ENCODE results near the gene CD14. TPM values are rescaled to one million over a fixed set of nuclear protein-coding genes. Genes with fewer than 3 reads are reported as not detected.
A peak's percentile ranks its signal among the peaks of the same experiment; 100 is the strongest.

Gene CD14
- total RNA-seq, 1 experiment from 2014 or later, result 0.79 TPM

DNA sequence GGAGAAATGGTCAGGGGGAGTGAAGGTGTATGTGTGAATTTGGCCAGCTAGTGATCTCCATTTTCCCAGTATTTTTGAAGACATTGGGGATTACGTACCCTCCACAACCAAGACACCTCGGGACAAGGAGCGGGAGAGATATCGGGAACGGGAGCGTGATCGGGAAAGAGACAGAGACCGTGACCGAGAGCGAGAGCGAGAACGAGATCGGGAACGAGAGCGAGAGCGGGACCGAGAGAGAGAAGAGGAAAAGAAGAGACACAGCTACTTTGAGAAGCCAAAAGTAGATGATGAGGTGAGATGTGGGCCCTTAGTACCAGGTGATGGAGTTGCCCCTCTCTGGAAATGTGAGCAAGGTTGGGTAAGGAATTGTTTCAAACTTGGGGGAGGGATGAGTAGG is 25.9 kb upstream of the CD14 start:
- peaks cover 94% of the 10 kb centered on the region for H3K36me3 Mint-ChIP-seq (ENCODE audit: insufficient read depth, unreplicated experiment)
- H3K4me1 Mint-ChIP-seq (ENCODE audit: insufficient read depth, unreplicated experiment), result peaks cover 7% of the 10 kb centered on the region
- no peaks in the 10 kb centered on the region for H3K27me3 Mint-ChIP-seq (ENCODE audit: insufficient read depth, unreplicated experiment)
- ChIA-PET CTCF (no interaction called here), POLR2A (interaction anchor here (0.9 to 8.1 kb wide), 3 partner anchors 11 to 52 kb away, joined by 3 to 164 read pairs (median 4); partner anchors contain the start of genes IK and NDUFA2)
- DNase-seq (ENCODE audit: unreplicated experiment), result no peak
- H3K9me3 Mint-ChIP-seq (ENCODE audit: unreplicated experiment), result no peaks in the 10 kb centered on the region
- H3K4me3 Mint-ChIP-seq (ENCODE audit: unreplicated experiment), result no peak overlapping the region
- no TSS peak for BruUV-seq (replicated peaks)
- intact Hi-C loops (cut with micrococcal nuclease), result no loop called here
- TF ChIP-seq CTCF (IDR thresholded peaks at IDR 0.05; ENCODE audit: unreplicated experiment), result no peak
- no peak overlapping the region for H3K27ac Mint-ChIP-seq (ENCODE audit: low read depth, unreplicated experiment)

GRCh38 chr5:140647042-140647419 is 14.1 kb upstream of the CD14 start:
- DNase-seq (ENCODE audit: unreplicated experiment), result no peak
- Mint-ChIP-seq H3K27me3 (ENCODE audit: insufficient read depth, unreplicated experiment) (no peaks in the 10 kb centered on the region), H3K36me3 (ENCODE audit: insufficient read depth, unreplicated experiment) (peaks cover 74% of the 10 kb centered on the region), H3K27ac (ENCODE audit: low read depth, unreplicated experiment) (peak overlapping the region; percentile 93), H3K4me3 (ENCODE audit: unreplicated experiment) (peak overlapping the region; percentile 86), H3K4me1 (ENCODE audit: insufficient read depth, unreplicated experiment) (peaks cover 18% of the 10 kb centered on the region), H3K9me3 (ENCODE audit: unreplicated experiment) (no peaks in the 10 kb centered on the region)
- CTCF ChIA-PET, result interaction anchor here (0.6 to 5.7 kb wide), 18 partner anchors 8 to 1305 kb away, joined by 3 to 42 read pairs (median 4); partner anchors contain the start of genes EIF4EBP3 and TMCO6
- intact Hi-C loops (cut with micrococcal nuclease), result loop anchor here (1.0 to 5.0 kb wide), 2 partner anchors 44 to 65 kb away; partner anchors contain the start of genes HARS1 and HARS2
- POLR2A ChIA-PET, result interaction anchor here (0.5 to 8.2 kb wide), 61 partner anchors 8 to 1427 kb away, joined by 3 to 169 read pairs (median 5); partner anchors contain the start of genes ANKHD1, APBB3, CD14 and EIF4EBP3
- TSS peak; percentile 63 for BruUV-seq (replicated peaks)
- no peak for TF ChIP-seq CTCF (IDR thresholded peaks at IDR 0.05; ENCODE audit: unreplicated experiment)

DNA sequence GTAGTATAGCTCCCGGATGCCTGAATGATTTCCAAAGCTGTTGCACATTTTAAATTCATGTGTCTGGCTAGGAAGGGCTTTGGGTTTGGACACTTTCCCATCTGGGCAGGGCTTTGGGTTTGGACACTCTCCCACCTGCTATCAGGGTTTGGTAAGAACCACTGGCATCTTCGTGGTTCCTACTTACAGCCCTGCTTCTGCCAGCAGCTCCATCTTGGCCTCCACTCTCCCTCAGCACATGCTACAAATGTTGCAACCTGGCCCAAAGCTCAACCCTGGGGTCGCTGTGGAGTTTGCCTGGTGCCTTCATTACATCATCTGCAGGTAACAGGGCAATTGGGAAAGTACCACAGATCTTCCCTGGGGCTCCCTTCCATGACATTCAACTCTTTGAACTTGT is 9.7 kb upstream of the CD14 start:
- ChIA-PET CTCF (interaction anchor here (0.7 to 5.7 kb wide), 8 partner anchors 46 to 398 kb away, joined by 3 to 42 read pairs (median 4); partner anchors contain the start of gene EIF4EBP3), POLR2A (interaction anchor here (0.6 to 8.2 kb wide), 8 partner anchors 22 to 993 kb away, joined by 3 to 169 read pairs (median 11); partner anchors contain the start of genes ANKHD1, APBB3, DND1 and EIF4EBP3)
- H3K4me1 Mint-ChIP-seq (ENCODE audit: insufficient read depth, unreplicated experiment), result peaks cover 42% of the 10 kb centered on the region
- no peak overlapping the region for H3K27ac Mint-ChIP-seq (ENCODE audit: low read depth, unreplicated experiment)
- intact Hi-C loops (cut with micrococcal nuclease), result no loop called here
- H3K4me3 Mint-ChIP-seq (ENCODE audit: unreplicated experiment), result no peak overlapping the region
- BruUV-seq (replicated peaks), result no TSS peak
- no peaks in the 10 kb centered on the region for H3K27me3 Mint-ChIP-seq (ENCODE audit: insufficient read depth, unreplicated experiment)
- peak; percentile 14 for DNase-seq (ENCODE audit: unreplicated experiment)
- no peaks in the 10 kb centered on the region for H3K9me3 Mint-ChIP-seq (ENCODE audit: unreplicated experiment)
- peaks cover 30% of the 10 kb centered on the region for H3K36me3 Mint-ChIP-seq (ENCODE audit: insufficient read depth, unreplicated experiment)
- no peak for TF ChIP-seq CTCF (IDR thresholded peaks at IDR 0.05; ENCODE audit: unreplicated experiment)

- intact Hi-C loops (cut with micrococcal nuclease), result no loop called here
- TF ChIP-seq CTCF (IDR thresholded peaks at IDR 0.05; ENCODE audit: unreplicated experiment), result no peak
- DNase-seq (ENCODE audit: unreplicated experiment), result no peak
- CTCF ChIA-PET, result interaction anchor here (0.7 to 2.3 kb wide), 7 partner anchors 9 to 484 kb away, joined by 3 to 9 read pairs (median 4); partner anchors contain the start of gene EIF4EBP3
- H3K27me3 Mint-ChIP-seq (ENCODE audit: insufficient read depth, unreplicated experiment), result no peaks in the 10 kb centered on the region
- peak overlapping the region; percentile 65 for H3K27ac Mint-ChIP-seq (ENCODE audit: low read depth, unreplicated experiment)
- H3K9me3 Mint-ChIP-seq (ENCODE audit: unreplicated experiment), result no peaks in the 10 kb centered on the region
- H3K36me3 Mint-ChIP-seq (ENCODE audit: insufficient read depth, unreplicated experiment), result peaks cover 25% of the 10 kb centered on the region
- H3K4me1 Mint-ChIP-seq (ENCODE audit: insufficient read depth, unreplicated experiment), result peaks cover 42% of the 10 kb centered on the region
- BruUV-seq (replicated peaks), result no TSS peak
- POLR2A ChIA-PET, result interaction anchor here (0.7 to 8.2 kb wide), 5 partner anchors 23 to 994 kb away, joined by 3 to 169 read pairs (median 18); partner anchors contain the start of genes APBB3, EIF4EBP3, HARS1 and HARS2
- no peak overlapping the region for H3K4me3 Mint-ChIP-seq (ENCODE audit: unreplicated experiment)
These were observed 8.7 kb upstream of the CD14 start for GRCh38 chr5:140641716-140642115.
